Astrocyte (in vitro differentiated cells and primary cell): ENCODE measurements around the gene LEMD1. TPM values are rescaled to one million over a fixed set of nuclear protein-coding genes. Genes with fewer than 3 reads are reported as not detected.

ENCODE experiments used
- DNase-seq: peaks from one replicate; pipeline ENCODE4 v3.0.0-alpha.2; 2010; ENCODE audit warnings: low read depth
- FAIRE-seq: peaks from 2 replicates; lab custom pipeline; 2011; peaks lifted over from hg19 to GRCh38; lab: Jason Lieb, UNC
- H2AFZ ChIP-seq: 2 replicates; pipeline ENCODE4 v1.6.0; 2012; ENCODE audit warnings: low read depth, low read length, inconsistent platforms
- H3K27ac ChIP-seq: 2 replicates; pipeline ENCODE4 v1.5.1; 2011; ENCODE audit warnings: low read depth, low read length, inconsistent platforms
- H3K27me3 ChIP-seq: 2 replicates; pipeline ENCODE4 v1.6.0; 2011; ENCODE audit warnings: low read length, inconsistent platforms; ENCODE audit not compliant: insufficient read depth
- H3K36me3 ChIP-seq: 2 replicates; pipeline ENCODE4 v1.5.1; 2011; ENCODE audit warnings: low read length, inconsistent platforms; ENCODE audit not compliant: insufficient read depth
- H3K4me1 ChIP-seq: 2 replicates; pipeline ENCODE4 v1.5.1; 2011; ENCODE audit warnings: low read length, inconsistent platforms; ENCODE audit not compliant: insufficient read depth
- H3K4me2 ChIP-seq: 2 replicates; pipeline ENCODE4 v1.6.0; 2012; ENCODE audit warnings: low read length, inconsistent platforms
- H3K4me3 ChIP-seq: 2 replicates; pipeline ENCODE4 v1.5.1; 2011; ENCODE audit warnings: low read depth, mild to moderate bottlenecking, low read length, inconsistent platforms; ENCODE audit not compliant: insufficient read depth
- H3K79me2 ChIP-seq: 2 replicates; pipeline ENCODE4 v1.6.0; 2012; ENCODE audit warnings: mild to moderate bottlenecking, low read length, inconsistent platforms; ENCODE audit not compliant: insufficient read depth
- H3K9ac ChIP-seq: 2 replicates; pipeline ENCODE4 v1.6.0; 2012; ENCODE audit warnings: mild to moderate bottlenecking, low read length, inconsistent platforms
- H3K9me3 ChIP-seq: 2 replicates; pipeline ENCODE4 v1.5.1; 2012; ENCODE audit warnings: low read depth, mild to moderate bottlenecking, low read length, inconsistent platforms; ENCODE audit not compliant: insufficient read depth
- H4K20me1 ChIP-seq: 2 replicates; pipeline ENCODE4 v1.6.0; 2012; ENCODE audit warnings: low read length, inconsistent platforms; ENCODE audit not compliant: insufficient read depth
- H3K27ac Mint-ChIP-seq: one replicate; pipeline ENCODE4 v1.8.0; 2021; ENCODE audit warnings: mild to moderate bottlenecking, mixed read lengths; ENCODE audit not compliant: unreplicated experiment
- H3K27me3 Mint-ChIP-seq: one replicate; pipeline ENCODE4 v1.8.0; 2021; ENCODE audit warnings: low read depth, mixed read lengths; ENCODE audit not compliant: unreplicated experiment
- H3K36me3 Mint-ChIP-seq: one replicate; pipeline ENCODE4 v1.8.0; 2021; ENCODE audit warnings: low read depth, mixed read lengths; ENCODE audit not compliant: unreplicated experiment
- H3K4me1 Mint-ChIP-seq: one replicate; pipeline ENCODE4 v1.8.0; 2021; ENCODE audit warnings: low read depth, mixed read lengths; ENCODE audit not compliant: unreplicated experiment
- H3K4me3 Mint-ChIP-seq: one replicate; pipeline ENCODE4 v1.8.0; 2021; ENCODE audit warnings: mild to moderate bottlenecking, moderate library complexity, mixed read lengths; ENCODE audit not compliant: unreplicated experiment
- H3K9me3 Mint-ChIP-seq: one replicate; pipeline ENCODE4 v1.8.0; 2021; ENCODE audit warnings: mild to moderate bottlenecking, mixed read lengths; ENCODE audit not compliant: unreplicated experiment
- EZH2 ChIP-seq: IDR thresholded peaks from 2 replicates; pipeline ENCODE4 v1.6.1; 2012; ENCODE audit warnings: mild to moderate bottlenecking, low read length, inconsistent platforms; ENCODE audit not compliant: insufficient read depth
- total RNA-seq: library from RNA; stranded (reverse); gene quantifications from 2 replicates; pipeline ENCODE4 v1.2.1, GENCODE V29; 2021
- TF ChIP-seq, protein P1 (sequence below): IDR thresholded peaks from 2 replicates; pipeline ENCODE4 v1.5.1; 2011; ENCODE audit warnings: low read depth, mild to moderate bottlenecking, inconsistent platforms, low read length, moderate library complexity; ENCODE audit not compliant: insufficient read depth

LEMD1 gene
- total RNA-seq, 1 donor from 2014 or later, result 3.1 TPM

DNA sequence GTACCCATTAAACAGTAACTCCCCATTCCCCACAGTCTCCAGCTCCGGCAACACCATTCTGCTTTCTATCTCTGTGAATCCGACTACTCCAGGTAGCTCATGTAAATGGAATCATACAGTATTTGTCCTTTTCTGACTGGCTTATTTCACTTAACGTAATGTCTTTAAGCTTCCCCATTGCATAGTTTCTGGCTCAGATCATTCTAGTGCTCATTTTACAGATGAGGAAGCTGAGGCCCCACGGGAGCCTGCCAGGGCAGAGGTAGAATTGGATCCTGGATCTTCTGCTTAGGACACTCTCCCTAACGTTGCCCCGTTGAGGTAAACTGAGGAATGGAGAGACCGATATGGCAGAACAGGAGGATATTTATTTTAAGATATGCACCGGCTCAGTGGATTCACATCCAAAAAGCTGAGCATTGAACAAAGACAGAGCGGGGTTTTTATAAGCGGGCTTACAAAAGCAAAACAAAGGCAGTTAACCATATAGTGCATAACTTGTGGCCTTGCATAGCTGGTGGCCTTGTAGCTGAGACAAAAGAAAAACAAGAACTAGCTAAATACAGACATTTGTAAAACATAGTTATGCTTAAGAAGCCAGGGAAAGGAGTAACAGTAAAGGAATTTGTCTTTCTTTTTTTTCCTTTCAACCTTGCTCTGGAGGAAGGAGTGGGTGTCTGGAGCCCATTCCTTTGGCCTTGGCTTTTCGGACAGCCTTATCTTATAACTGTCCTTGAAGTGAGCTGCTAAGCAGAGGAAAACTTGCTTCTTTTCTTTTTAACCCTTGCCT is 49.8 kb downstream of the LEMD1 start:
- Mint-ChIP-seq H3K27me3 (no peaks in the 10 kb centered on the region), H3K27ac (peak overlapping the region; percentile 60), H3K4me1 (peaks cover 66% of the 10 kb centered on the region), H3K36me3 (no peaks in the 10 kb centered on the region), H3K4me3 (no peak overlapping the region), H3K9me3 (no peaks in the 10 kb centered on the region)
- Histone ChIP-seq H3K36me3 (no peaks in the 10 kb centered on the region), H3K4me2 (peak overlapping the region; percentile 81), H3K27me3 (no peaks in the 10 kb centered on the region), H3K9ac (peak overlapping the region; percentile 58), H3K4me3 (peak overlapping the region; percentile 25), H3K79me2 (no peaks in the 10 kb centered on the region), H3K4me1 (peaks cover 60% of the 10 kb centered on the region), H2AFZ (no peak overlapping the region), H3K27ac (peak overlapping the region; percentile 72), H3K9me3 (no peaks in the 10 kb centered on the region), H4K20me1 (no peaks in the 10 kb centered on the region)
- DNase-seq (peak; percentile 93), FAIRE-seq (no peak)
- no peak for TF ChIP-seq EZH2

DNA sequence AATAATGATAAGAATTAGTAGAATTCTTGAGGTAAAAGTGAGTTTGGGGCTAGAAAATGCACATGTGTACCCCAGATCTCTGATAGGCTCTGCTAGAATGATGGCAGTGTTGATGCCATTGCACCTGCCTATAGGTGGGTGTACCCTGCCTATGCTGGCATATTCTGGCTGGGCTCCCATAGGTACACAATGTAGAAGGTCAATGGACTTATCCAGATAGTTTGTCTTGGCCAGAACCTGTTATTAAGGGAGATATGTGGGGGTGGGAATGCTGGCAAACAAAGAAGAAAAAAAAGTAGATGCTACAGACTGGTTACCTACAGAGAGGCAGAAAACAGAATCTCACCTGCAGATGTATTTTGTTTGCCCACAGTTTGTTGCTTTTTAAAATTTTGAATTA is 51.1 kb downstream of the LEMD1 start:
- no peak overlapping the region for H3K4me2 ChIP-seq
- no peaks in the 10 kb centered on the region for H3K27me3 ChIP-seq
- H3K79me2 ChIP-seq, result no peaks in the 10 kb centered on the region
- peaks cover 56% of the 10 kb centered on the region for H3K4me1 ChIP-seq
- H3K27ac ChIP-seq, result no peak overlapping the region
- DNase-seq (no peak), FAIRE-seq (no peak)
- Mint-ChIP-seq H3K27me3 (no peaks in the 10 kb centered on the region), H3K9me3 (no peaks in the 10 kb centered on the region), H3K4me3 (no peak overlapping the region), H3K36me3 (no peaks in the 10 kb centered on the region), H3K27ac (peak overlapping the region; percentile 88), H3K4me1 (peaks cover 58% of the 10 kb centered on the region)
- no peaks in the 10 kb centered on the region for H4K20me1 ChIP-seq
- no peak for TF ChIP-seq EZH2
- TF ChIP-seq, protein P1, sequence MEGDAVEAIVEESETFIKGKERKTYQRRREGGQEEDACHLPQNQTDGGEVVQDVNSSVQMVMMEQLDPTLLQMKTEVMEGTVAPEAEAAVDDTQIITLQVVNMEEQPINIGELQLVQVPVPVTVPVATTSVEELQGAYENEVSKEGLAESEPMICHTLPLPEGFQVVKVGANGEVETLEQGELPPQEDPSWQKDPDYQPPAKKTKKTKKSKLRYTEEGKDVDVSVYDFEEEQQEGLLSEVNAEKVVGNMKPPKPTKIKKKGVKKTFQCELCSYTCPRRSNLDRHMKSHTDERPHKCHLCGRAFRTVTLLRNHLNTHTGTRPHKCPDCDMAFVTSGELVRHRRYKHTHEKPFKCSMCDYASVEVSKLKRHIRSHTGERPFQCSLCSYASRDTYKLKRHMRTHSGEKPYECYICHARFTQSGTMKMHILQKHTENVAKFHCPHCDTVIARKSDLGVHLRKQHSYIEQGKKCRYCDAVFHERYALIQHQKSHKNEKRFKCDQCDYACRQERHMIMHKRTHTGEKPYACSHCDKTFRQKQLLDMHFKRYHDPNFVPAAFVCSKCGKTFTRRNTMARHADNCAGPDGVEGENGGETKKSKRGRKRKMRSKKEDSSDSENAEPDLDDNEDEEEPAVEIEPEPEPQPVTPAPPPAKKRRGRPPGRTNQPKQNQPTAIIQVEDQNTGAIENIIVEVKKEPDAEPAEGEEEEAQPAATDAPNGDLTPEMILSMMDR, result no peak
- no peak overlapping the region for H2AFZ ChIP-seq
- H3K4me3 ChIP-seq, result no peak overlapping the region
- H3K36me3 ChIP-seq, result no peaks in the 10 kb centered on the region
- H3K9ac ChIP-seq, result no peak overlapping the region
- no peaks in the 10 kb centered on the region for H3K9me3 ChIP-seq

DNA sequence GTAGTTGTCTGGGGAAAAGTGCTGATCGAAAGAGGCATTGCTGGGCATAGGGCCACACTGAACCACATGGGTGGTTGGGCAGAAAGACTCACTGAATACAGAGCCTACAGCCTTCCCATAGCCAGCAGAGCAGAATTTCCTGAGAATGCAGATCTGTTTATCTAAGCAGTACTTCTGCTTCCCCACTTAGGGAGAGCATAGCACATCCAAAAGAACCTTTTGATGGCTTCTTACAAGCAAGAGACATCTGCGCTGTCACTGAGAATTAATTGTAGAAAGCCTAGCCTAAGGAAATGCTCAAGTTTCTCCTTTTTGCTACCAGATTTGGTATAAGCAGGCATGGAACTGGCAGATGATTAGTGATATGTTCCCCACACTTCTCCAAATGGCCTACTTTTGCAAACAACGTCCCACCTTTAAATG is 52.1 kb downstream of the LEMD1 start:
- H3K4me1 ChIP-seq, result peaks cover 46% of the 10 kb centered on the region
- H2AFZ ChIP-seq, result no peak overlapping the region
- DNase-seq (no peak), FAIRE-seq (no peak)
- Mint-ChIP-seq H3K27ac (no peak overlapping the region), H3K4me1 (peaks cover 51% of the 10 kb centered on the region), H3K9me3 (no peaks in the 10 kb centered on the region), H3K4me3 (no peak overlapping the region), H3K36me3 (no peaks in the 10 kb centered on the region), H3K27me3 (no peaks in the 10 kb centered on the region)
- no peaks in the 10 kb centered on the region for H3K9me3 ChIP-seq
- H3K27me3 ChIP-seq, result no peaks in the 10 kb centered on the region
- no peak overlapping the region for H3K9ac ChIP-seq
- H3K4me3 ChIP-seq, result no peak overlapping the region
- H4K20me1 ChIP-seq, result no peaks in the 10 kb centered on the region
- no peaks in the 10 kb centered on the region for H3K79me2 ChIP-seq
- no peak for TF ChIP-seq EZH2
- TF ChIP-seq, protein P1, result no peak
- H3K27ac ChIP-seq, result no peak overlapping the region
- no peak overlapping the region for H3K4me2 ChIP-seq
- H3K36me3 ChIP-seq, result no peaks in the 10 kb centered on the region
